Adrenal gland (tissue), 12 donors: ENCODE results near the gene PTGFR. TPM values are rescaled to one million over a fixed set of nuclear protein-coding genes. Genes with fewer than 3 reads are reported as not detected.

Experiments used
- DNase-seq, 7 donors: peaks; one replicate each; pipeline ENCODE4 v3.0.0-alpha.2; 2019 to 2020
- H3K27ac ChIP-seq, 5 donors: fragments of 200-600 bp; sonication (generic) in 4 of 5; 1 replicate in 3 of 5; 2 replicates in 2 of 5; pipeline versions ENCODE4 v1.5.1 to v1.8.0; 2016 to 2020; ENCODE audit warnings: mild to moderate bottlenecking in 1 of 5
- H3K27me3 ChIP-seq: fragments of 200-600 bp; 2 replicates; pipeline ENCODE4 v1.8.0; 2021
- H3K36me3 ChIP-seq, 2 donors: fragments of 200-600 bp; replicated peaks in 1 of 2; 1 replicate in 1 of 2; 2 replicates in 1 of 2; pipeline versions ENCODE4 v1.5.1 to v1.8.0; 2018 to 2022
- H3K4me1 ChIP-seq, 2 donors: fragments of 200-600 bp; replicated peaks in 1 of 2; 1 replicate in 1 of 2; 2 replicates in 1 of 2; pipeline versions ENCODE4 v1.5.1 to v1.8.0; 2018 to 2021
- H3K4me3 ChIP-seq, 4 donors: fragments of 200-600 bp; sonication (generic) in 3 of 4; one replicate each; pipeline ENCODE4 v1.5.1; 2016 to 2018
- H3K9me3 ChIP-seq, 3 donors: fragments of 200-600 bp; sonication (generic) in 1 of 3; replicated peaks in 1 of 3; 1 replicate in 2 of 3; 2 replicates in 1 of 3; pipeline versions ENCODE4 v1.5.1 to v1.8.0; 2016 to 2021
- POLR2A ChIP-seq, 2 donors: fragments of 450-650 bp; IDR thresholded peaks; one replicate each; pipeline ENCODE4 v1.6.1; 2017; ENCODE audit warnings: antibody characterized with exemption in 2 of 2, mild to moderate bottlenecking in 2 of 2, moderate library complexity in 1 of 2
- WGBS, 4 donors: extraction: QIAGEN DNeasy Blood & Tissue Kit in 2 of 4; methylation state at CpG; one replicate each; pipeline versions ENCODE4 v1.1.5 to v1.1.7; 2013 to 2017; 5-methylcytosine and 5-hydroxymethylcytosine counted together
- intact Hi-C, 2 donors: fragments of 100-400 bp; cut with DNase I; formaldehyde crosslinking; loops; one replicate each; pipeline versions ENCODE4 v1.14.1 to v1.15.0; 2022 to 2023
- polyA plus RNA-seq, 3 donors: library from polyadenylated mRNA; stranded (reverse); fragments of 200-250 nt in 2 of 3; fragments of 350-450 nt in 1 of 3; fragmentation: Illumina TruSeq in 1 of 3; extraction: RNeasy Lipid Tissue Mini Kit (QIAGEN cat#74804) in 1 of 3; gene quantifications; one replicate each; pipeline ENCODE4 v1.2.3, GENCODE V29; 2013 to 2014
- total RNA-seq, 9 donors: library from RNA; depleted of rRNA in 4 of 9; stranded (reverse); fragments of >200 nt in 4 of 9; fragments of 120-200 nt in 1 of 9; fragmentation: NEBNext Ultra II Directional in 1 of 9; extraction: Animal tissue kit (Norgen Biotek cat#: 25700) in 1 of 9; gene quantifications; one replicate each; pipeline versions ENCODE4 v1.1.0 to v1.2.4, GENCODE V29; 2013 to 2023
- TF ChIP-seq, protein P1 (sequence below), 6 experiments: fragments of 450-650 bp in 4 of 6; fragments of 200-600 bp in 2 of 6; sonication (generic) in 1 of 6; IDR thresholded peaks; 1 replicate in 5 of 6; 2 replicates in 1 of 6; pipeline versions ENCODE4 v1.5.1 to v1.8.0; 2016 to 2021; ENCODE audit warnings: antibody characterized with exemption in 6 of 6, mild to moderate bottlenecking in 2 of 6, moderate library complexity in 1 of 6
- donor health status: healthy with polysubstance abuse.
- donor health status: Bipolar disorder and iron deficiency.
- donor health status: DM: yes; HTN: yes; CAD: no.
- donor health status: DM: no; HTN: no; CAD: no.
- donor health status: DM: no; HTN: no; CAD: no.
- donor health status: DM: yes; HTN: yes; CAD: no.

The PTGFR gene
- total and polyA plus RNA-seq, 12 donors = 1.0 to 8.9 (median 4.6) TPM

GRCh38 chr1:78535286-78535685, 44.5 kb downstream of the PTGFR start:
- WGBS, 4 donors = 85 to 91% (median 86%) methylated on average over 1 of the region's 1 CpG
- TF ChIP-seq, protein P1, sequence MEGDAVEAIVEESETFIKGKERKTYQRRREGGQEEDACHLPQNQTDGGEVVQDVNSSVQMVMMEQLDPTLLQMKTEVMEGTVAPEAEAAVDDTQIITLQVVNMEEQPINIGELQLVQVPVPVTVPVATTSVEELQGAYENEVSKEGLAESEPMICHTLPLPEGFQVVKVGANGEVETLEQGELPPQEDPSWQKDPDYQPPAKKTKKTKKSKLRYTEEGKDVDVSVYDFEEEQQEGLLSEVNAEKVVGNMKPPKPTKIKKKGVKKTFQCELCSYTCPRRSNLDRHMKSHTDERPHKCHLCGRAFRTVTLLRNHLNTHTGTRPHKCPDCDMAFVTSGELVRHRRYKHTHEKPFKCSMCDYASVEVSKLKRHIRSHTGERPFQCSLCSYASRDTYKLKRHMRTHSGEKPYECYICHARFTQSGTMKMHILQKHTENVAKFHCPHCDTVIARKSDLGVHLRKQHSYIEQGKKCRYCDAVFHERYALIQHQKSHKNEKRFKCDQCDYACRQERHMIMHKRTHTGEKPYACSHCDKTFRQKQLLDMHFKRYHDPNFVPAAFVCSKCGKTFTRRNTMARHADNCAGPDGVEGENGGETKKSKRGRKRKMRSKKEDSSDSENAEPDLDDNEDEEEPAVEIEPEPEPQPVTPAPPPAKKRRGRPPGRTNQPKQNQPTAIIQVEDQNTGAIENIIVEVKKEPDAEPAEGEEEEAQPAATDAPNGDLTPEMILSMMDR (IDR thresholded peaks at IDR 0.05) = no peak
- TF ChIP-seq POLR2A (IDR thresholded peaks at IDR 0.05) = no peak

DNA sequence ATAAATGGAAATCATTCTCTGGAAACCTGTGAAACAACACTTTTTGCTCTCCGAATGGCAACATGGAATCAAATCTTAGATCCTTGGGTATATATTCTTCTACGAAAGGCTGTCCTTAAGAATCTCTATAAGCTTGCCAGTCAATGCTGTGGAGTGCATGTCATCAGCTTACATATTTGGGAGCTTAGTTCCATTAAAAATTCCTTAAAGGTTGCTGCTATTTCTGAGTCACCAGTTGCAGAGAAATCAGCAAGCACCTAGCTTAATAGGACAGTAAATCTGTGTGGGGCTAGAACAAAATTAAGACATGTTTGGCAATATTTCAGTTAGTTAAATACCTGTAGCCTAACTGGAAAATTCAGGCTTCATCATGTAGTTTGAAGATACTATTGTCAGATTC, 45.7 kb downstream of the PTGFR start:
- Histone ChIP-seq H3K27me3 (no peaks in the 10 kb centered on the region), H3K36me3 (no peaks in the 10 kb centered on the region), H3K4me3 (no peak overlapping the region), H3K9me3 (no peaks in the 10 kb centered on the region), H3K27ac (no peak overlapping the region), H3K4me1 (no peaks in the 10 kb centered on the region)
- TF ChIP-seq POLR2A (IDR thresholded peaks at IDR 0.05) = no peak
- TF ChIP-seq, protein P1 (IDR thresholded peaks at IDR 0.05) = no peak
- DNase-seq = no peak
- 85 to 96% (median 85%) methylated on average over 2 of the region's 2 CpGs for WGBS, 4 donors
- intact Hi-C loops = no loop called here

More at GRCh38 chr1:78535286-78535685, 44.5 kb downstream of the PTGFR start:
- H3K36me3 ChIP-seq = no peaks in the 10 kb centered on the region
- H3K4me1 ChIP-seq = no peaks in the 10 kb centered on the region
- no peak overlapping the region for H3K4me3 ChIP-seq
- no peaks in the 10 kb centered on the region for H3K9me3 ChIP-seq
- intact Hi-C loops = no loop called here
- DNase-seq = no peak
- no peak overlapping the region for H3K27ac ChIP-seq
- no peaks in the 10 kb centered on the region for H3K27me3 ChIP-seq

- 40 to 49% (median 44%) methylated on average over 2 of the region's 2 CpGs for WGBS, 4 donors
- no peak overlapping the region for H3K4me3 ChIP-seq
- H3K36me3 ChIP-seq = no peaks in the 10 kb centered on the region
- TF ChIP-seq, protein P1 (IDR thresholded peaks at IDR 0.05) = no peak
- TF ChIP-seq POLR2A (IDR thresholded peaks at IDR 0.05) = no peak
- intact Hi-C loops = no loop called here
- no peaks in the 10 kb centered on the region for H3K4me1 ChIP-seq
- no peak for DNase-seq
- H3K27me3 ChIP-seq = no peaks in the 10 kb centered on the region
- no peaks in the 10 kb centered on the region for H3K9me3 ChIP-seq
- no peak overlapping the region for H3K27ac ChIP-seq
These were observed 49.3 kb downstream of the PTGFR start for GRCh38 chr1:78540048-78540447.

GRCh38 chr1:78541479-78541878, 50.7 kb downstream of the PTGFR start:
- TF ChIP-seq POLR2A (IDR thresholded peaks at IDR 0.05) = no peak
- TF ChIP-seq, protein P1 (IDR thresholded peaks at IDR 0.05) = no peak
- no peaks in the 10 kb centered on the region for H3K9me3 ChIP-seq
- intact Hi-C loops = no loop called here
- no peak overlapping the region for H3K27ac ChIP-seq
- H3K36me3 ChIP-seq = no peaks in the 10 kb centered on the region
- DNase-seq = no peak
- H3K4me1 ChIP-seq = no peaks in the 10 kb centered on the region
- H3K4me3 ChIP-seq = no peak overlapping the region
- no peaks in the 10 kb centered on the region for H3K27me3 ChIP-seq
